IPS DF 4.7 (cell line): Measurements from ENCODE around the gene ZNF786.
"Not testable (repeated sequence)": the region's sequence is repeated elsewhere in the genome, so short reads cannot be mapped to it uniquely, and the experiment has no call there.

Source experiments
- DNase-seq: peaks from one replicate; pipeline ENCODE4 v3.0.0-alpha.2; 2013; ENCODE audit warnings: low spot score; ENCODE audit errors: extremely low read depth

ZNF786 gene

DNA sequence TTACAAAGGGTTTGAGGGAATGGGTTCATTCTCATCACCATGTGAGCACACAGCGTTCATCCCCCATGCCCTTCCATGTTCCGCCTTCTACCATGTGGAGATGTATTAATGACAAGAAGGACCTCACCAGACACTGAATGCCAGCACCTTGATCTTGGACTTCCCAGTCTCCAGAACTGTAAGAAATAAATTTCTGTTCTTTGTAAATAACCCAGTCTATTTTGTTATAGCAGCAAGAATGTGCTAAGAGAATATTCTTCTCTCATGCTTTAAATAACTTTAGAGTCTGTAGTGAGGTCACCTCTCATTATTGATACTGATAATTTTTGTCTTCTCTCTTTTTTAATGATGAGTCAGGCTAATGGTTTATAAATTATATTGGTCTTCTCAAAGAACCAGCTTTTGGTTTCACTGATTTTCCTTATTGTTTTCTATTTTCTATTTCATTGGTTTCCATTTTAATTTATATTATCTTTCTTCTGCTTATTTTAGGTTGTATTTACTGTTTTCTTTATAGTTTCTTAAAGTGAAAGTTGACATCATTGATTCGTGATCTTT, 59.1 kb downstream of the ZNF786 start:
- DNase-seq = no peak

DNA sequence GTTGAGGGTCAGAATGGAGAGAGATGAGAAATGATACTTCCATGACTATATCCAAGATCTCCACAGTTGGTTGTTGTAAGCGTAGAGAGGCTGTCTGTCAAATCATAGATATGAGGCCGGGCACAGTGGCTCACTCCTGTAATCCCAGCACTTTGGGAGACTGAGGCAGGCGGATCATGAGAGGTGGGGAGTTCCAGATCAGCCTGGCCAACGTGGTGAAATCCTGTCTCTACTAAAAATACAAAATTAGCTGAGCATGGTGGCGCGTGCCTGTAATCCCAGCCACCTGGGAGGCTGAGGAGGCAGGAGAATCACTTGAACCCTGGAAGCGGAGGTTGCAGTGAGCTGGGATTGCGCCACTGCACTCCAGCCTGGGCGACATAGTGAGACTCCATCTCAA, 60.1 kb downstream of the ZNF786 start:
- not testable (repeated sequence) for DNase-seq

DNA sequence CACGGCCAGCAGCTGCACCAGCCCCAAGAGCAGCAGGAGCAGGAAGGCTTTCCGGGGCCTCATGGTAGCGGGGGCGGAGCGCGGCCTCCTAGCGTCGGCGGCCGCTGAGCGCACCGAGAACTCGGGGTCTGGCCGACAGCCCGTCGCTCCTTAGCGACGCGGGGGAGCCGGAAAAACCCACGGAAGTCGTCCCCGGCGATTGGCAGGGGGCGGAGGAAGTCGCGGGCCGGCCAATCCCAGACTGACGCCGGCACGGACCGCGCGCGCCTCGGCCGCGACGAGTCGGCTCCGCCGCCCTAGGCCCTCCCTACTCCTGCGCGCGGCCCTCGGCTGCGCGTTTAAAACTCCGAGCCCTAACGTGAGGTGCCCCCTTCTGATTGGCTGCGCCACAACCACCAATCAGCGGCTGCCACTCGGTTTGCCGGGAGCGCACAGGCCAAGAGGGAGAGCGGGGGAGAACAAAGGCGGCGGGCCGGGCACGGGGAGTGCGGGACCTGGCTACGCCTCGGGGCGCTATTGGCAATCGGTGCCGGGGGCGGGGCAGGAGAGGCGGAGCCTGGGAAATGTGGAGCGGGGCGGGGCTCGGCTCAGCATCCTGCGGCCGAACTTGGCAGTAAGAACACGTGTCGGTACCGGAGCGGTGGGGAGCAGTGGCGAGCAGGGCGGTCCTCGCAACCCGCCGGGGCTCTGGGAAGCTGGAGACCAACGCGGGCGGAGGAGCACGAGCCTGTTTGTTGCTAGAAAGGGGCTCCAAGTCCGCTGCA, 62.0 kb downstream of the ZNF786 start, which contains the start of gene PDIA4:
PDIA4 (minus strand) TSS at position 160 of the 764 bp plus-strand sequence; CDS start at position 63, 97 bp downstream.
- DNase-seq = peak; percentile 79

DNA sequence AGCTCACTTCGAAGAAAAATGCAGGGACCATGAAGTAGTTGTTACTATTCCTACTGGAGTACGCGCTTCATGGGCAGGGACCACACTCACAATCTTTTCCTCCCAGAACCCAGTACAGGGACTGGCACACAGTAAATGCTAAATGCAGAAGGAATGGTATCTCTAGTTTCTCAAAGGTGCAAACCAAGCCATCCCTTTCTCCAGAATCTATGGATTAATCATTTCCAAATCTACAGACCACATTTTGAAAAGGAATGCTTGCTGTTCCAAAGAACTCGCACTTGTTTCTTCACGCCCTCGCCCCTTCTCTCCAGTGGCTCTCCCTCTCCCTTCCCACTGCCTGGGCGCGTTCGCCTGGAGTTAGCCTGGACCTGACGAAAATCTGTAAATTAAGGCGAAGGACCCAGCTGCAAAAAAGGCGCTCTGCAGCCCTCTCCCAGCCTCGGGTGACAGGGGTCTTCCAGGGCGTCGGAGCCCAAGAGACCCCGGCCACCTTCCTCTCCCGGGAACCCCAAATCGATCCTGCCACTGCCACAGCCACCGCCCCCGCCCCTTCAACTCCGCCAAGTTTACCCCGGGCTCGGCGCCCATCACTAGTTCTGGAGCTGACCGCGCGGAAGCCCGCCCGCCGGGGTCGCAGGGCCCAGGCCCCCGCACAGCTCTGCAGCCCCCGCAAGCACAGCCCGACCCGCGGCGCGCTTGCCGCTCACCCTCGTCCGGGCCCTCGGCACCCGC, 62.7 kb downstream of the ZNF786 start:
- no peak for DNase-seq

DNA sequence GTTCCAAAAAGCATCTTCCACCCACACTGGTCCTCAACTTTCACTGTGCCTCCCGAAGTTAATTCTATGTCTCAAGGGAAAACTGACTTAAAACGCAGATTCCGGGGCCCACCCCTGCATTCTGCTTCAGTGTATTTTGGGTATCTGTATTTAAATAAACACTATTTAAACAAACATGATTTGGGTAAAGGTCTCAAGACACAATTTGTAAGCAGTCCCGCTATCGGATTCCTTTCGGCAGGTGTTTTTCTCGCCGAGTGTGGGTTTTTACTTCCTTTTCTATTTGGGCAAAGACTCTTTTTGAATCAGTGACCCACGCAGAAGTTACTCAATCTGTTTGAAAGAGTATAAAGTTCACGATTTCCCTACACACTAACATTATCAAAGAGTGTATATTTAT, 63.5 kb downstream of the ZNF786 start:
- DNase-seq = no peak

DNA sequence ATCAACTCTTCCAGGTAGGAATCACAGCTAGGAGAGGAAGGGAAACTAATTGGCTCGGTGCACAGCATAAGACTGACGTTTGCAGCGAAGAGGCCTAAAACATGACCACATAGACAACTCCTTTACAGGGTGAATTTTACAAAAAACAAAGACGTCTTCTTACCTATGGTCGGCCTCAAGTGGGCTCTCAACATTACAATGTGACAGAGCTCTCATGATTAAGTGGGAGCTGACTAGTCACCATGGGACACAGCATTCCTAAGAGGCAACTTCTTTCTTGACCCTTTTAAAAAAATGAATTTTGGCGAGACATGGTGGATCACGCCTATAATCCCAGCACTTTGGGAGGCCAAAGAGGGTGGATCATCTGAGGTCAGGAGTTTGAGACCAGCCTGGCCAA, 66.9 kb downstream of the ZNF786 start:
- no peak for DNase-seq

DNA sequence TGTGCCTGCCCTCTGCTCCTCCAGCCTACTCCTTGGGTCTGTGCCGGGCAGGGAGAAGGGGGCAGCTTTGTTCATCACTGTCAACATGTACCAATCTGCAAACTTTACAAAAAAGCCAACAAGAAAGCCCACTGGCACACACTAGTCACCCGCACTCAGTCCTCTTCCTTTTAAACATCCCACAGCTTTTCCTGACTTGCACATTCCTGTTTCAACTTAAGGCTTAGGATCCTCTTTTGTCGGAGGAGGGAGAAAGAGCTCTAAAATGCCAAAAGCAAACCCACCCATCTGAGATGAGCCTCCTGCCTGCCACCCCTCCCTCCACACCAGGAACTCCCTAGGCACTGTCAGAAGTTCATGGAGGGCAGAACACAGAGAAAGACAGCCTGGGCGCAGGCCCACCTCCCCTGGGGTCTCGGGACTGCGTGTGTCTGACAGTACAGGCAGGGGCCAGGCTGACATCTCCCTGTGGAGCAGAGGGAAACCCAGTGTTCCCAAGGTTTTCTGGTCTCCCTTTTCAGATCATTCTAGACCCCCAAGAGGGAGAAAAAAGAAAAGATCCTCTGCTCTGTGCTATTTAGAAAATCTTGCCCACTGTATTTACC, 67.7 kb downstream of the ZNF786 start:
- no peak for DNase-seq

DNA sequence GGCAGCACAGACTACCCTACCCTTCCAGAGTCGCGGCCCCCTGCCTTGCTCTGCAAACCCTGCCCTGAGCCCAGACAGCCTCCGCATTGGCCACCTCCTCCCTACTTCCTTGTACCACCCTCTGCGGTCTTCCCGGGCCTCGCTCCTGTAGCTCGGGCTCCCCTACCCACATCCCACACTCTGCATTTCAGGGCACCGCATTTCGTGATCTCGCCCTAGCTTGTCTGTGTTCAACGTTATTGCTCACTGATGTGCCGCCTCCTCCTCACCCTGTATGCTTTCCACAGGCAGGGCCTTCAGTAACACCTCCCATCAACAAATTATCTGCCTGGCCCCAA, 68.8 kb downstream of the ZNF786 start:
- no peak for DNase-seq

DNA sequence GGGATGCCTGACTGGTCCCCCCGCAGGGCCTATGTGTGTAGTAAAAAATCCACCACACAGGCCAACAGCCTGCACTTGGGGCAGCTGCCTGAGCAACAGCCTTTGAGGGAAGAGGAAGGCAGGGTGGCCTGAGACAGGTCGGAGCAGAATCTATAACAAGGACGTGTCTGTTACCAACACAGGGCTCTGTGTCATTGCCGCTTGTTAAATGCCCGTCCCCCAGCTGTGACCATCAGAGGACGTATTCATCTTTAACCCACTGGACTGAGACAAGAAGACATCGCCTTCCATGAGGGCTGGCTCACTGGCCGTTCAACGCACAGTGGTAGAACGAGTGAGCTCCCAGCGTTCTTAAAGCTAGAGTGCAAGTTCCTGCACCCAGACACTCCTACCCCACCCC, 70.0 kb downstream of the ZNF786 start:
- DNase-seq = no peak
